ENCODE data around the gene MEGF6. TPM values are rescaled to one million over a fixed set of nuclear protein-coding genes. Genes with fewer than 3 reads are reported as not detected.

Gene MEGF6
- total and polyA plus RNA-seq, 9 of the 15 experiments (the other 6 are each of a cell fraction or from before 2014, with no cell fraction given), result 0.03 to 1.7 (median 0.24) TPM; not detected in 3

DNA sequence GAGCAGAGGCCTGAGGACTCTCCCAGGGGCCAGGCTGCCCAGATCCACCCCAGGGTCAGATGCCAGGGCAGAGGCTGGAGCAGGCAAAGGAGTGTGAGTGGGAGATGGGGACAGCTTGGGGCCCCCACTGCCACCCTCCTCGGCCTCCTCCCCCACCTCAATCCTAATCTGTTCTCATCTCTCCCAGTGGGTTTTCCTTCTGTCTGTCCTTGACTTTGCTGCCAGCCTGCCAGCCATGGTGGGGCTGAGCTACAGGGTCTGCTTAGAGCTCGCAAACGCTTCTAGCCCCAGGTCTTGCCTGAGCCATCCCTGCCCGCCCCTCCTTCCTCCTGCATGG, 65.3 kb downstream of the MEGF6 start:
- no peaks in the 10 kb centered on the region for H3K36me3 ChIP-seq (ENCODE audit: control insufficient read depth, insufficient read depth, low read length)
- no peaks in the 10 kb centered on the region for H3K9me3 ChIP-seq (replicated peaks; ENCODE audit: control insufficient read depth, insufficient read depth, low read depth, low read length)
- DNase-seq (ENCODE audit: extremely low read depth in 1 of 4, low spot score in 3 of 4) (no peak), ATAC-seq (no peak), FAIRE-seq (no peak)
- H3K4me3 ChIP-seq, result no peak overlapping the region
- no peak overlapping the region for H2AFZ ChIP-seq (ENCODE audit: low read depth, low read length)
- no peak overlapping the region for H3K4me2 ChIP-seq (ENCODE audit: insufficient read depth, low read length)
- no peak overlapping the region for H3K27ac ChIP-seq (ENCODE audit: extremely low read depth, low read depth, low read length)
- in situ Hi-C loops (cut with MboI), result no loop called here
- H3K9ac ChIP-seq (ENCODE audit: insufficient read depth in 1 of 2, low read depth in 2 of 2, low read length in 2 of 2), result no peak overlapping the region
- H3K9me1 ChIP-seq (ENCODE audit: control insufficient read depth, insufficient read depth, low read length), result no peaks in the 10 kb centered on the region
- no TSS peak for BruUV-seq (replicated peaks)
- ChIA-PET POLR2A (no interaction called here), CTCF (ENCODE audit: low intra/inter-chr PET ratio) (no interaction called here)
- H4K20me1 ChIP-seq (replicated peaks; ENCODE audit: control insufficient read depth, insufficient read depth, low read length), result peaks cover 53% of the 10 kb centered on the region
- peaks cover 50 to 87% of the 10 kb centered on the region in 2 experiments; a peak in 4 of 5 replicates for H3K27me3 ChIP-seq (ENCODE audit: control insufficient read depth in 2 of 2, insufficient read depth in 2 of 2, low read length in 2 of 2)
- H3K4me1 ChIP-seq (replicated peaks in 1 of 2; ENCODE audit: control insufficient read depth in 2 of 2, insufficient read depth in 2 of 2, low read length in 2 of 2), result peaks cover 0 to 70% of the 10 kb centered on the region in 2 experiments; a peak in 2 of 5 replicates
- intact Hi-C loops (cut with micrococcal nuclease), result no loop called here
- WGBS (ENCODE audit: insufficient coverage, low coverage, missing lambda C conversion rate), result 0% methylated on average over 4 of the region's 4 CpGs
- TF ChIP-seq DNMT1 (IDR thresholded peaks at IDR 0.05), result no peak
- H3K79me2 ChIP-seq (ENCODE audit: control insufficient read depth, insufficient read depth, low read length), result no peaks in the 10 kb centered on the region

DNA sequence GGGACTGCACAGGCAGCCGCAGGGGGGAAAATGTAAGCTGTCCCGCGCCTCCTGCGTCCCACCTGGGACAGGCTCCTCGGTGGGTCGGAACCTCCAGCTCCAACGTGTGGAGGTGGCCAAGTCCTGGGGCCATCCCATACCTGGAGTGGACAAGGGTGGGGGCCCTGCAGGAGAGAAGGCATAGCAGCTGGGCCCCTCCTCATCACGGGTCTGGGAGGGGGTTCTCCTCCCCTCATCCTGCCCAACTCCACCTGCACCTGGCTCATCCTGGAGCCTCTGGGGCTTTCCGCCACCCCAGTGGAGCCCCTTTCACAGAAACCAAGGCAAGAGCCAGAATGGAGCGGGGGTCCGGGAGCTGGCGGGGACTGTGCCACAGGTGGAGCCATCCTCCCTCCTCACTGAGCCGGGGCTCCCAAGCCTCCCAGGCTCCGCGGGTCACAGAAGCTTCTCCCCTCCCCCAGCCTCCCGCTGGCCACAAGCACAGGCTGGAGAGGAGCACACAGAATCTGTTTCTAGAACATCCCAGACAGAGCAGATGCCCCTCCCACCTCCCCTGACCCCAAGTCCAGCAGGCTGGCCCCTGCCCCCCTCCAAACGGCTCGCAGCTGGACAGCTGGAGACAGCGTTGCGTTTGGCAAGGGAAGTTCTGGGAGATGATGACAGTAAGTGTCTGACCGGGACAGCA, 65.8 kb downstream of the MEGF6 start:
- in situ Hi-C loops (cut with MboI), result no loop called here
- ATAC-seq, result no peak
- ChIA-PET POLR2A (interaction anchor here (0.7 kb wide), 1 partner anchor 9 kb away, joined by 3 read pairs; no protein-coding TSS in a partner anchor), CTCF (ENCODE audit: low intra/inter-chr PET ratio) (no interaction called here)
- H2AFZ ChIP-seq (ENCODE audit: low read depth, low read length), result no peak overlapping the region
- peaks cover 47 to 87% of the 10 kb centered on the region in 2 experiments; a peak in 4 of 5 replicates for H3K27me3 ChIP-seq (ENCODE audit: control insufficient read depth in 2 of 2, insufficient read depth in 2 of 2, low read length in 2 of 2)
- peaks cover 0 to 67% of the 10 kb centered on the region in 2 experiments; a peak in 2 of 5 replicates for H3K4me1 ChIP-seq (replicated peaks in 1 of 2; ENCODE audit: control insufficient read depth in 2 of 2, insufficient read depth in 2 of 2, low read length in 2 of 2)
- WGBS (ENCODE audit: insufficient coverage, low coverage, missing lambda C conversion rate), result 4% methylated on average over 21 of the region's 21 CpGs
- peaks cover 58% of the 10 kb centered on the region for H4K20me1 ChIP-seq (replicated peaks; ENCODE audit: control insufficient read depth, insufficient read depth, low read length)
- H3K9me3 ChIP-seq (replicated peaks; ENCODE audit: control insufficient read depth, insufficient read depth, low read depth, low read length), result no peaks in the 10 kb centered on the region
- FAIRE-seq, result no peak
- no peak overlapping the region for H3K4me3 ChIP-seq
- no peaks in the 10 kb centered on the region for H3K79me2 ChIP-seq (ENCODE audit: control insufficient read depth, insufficient read depth, low read length)
- no peak overlapping the region for H3K9ac ChIP-seq (ENCODE audit: insufficient read depth in 1 of 2, low read depth in 2 of 2, low read length in 2 of 2)
- no peak for TF ChIP-seq BRF1 (IDR thresholded peaks at IDR 0.05; ENCODE audit: borderline replicate concordance, extremely low read depth, insufficient read length)
- no peak for TF ChIP-seq NCOR1 (IDR thresholded peaks at IDR 0.05)
- no peak for TF ChIP-seq HEY1 (CRISPR knock-in tag; IDR thresholded peaks at IDR 0.05; ENCODE audit: borderline replicate concordance)
- TF ChIP-seq JUN (IDR thresholded peaks at IDR 0.05; ENCODE audit: borderline replicate concordance, low read depth, low read length), result no peak
- TF ChIP-seq JUN (CRISPR knock-in tag; IDR thresholded peaks at IDR 0.05; ENCODE audit: borderline replicate concordance), result no peak
- no peak for TF ChIP-seq GATA2 (CRISPR knock-in tag; IDR thresholded peaks at IDR 0.05)
- TF ChIP-seq, protein P1, sequence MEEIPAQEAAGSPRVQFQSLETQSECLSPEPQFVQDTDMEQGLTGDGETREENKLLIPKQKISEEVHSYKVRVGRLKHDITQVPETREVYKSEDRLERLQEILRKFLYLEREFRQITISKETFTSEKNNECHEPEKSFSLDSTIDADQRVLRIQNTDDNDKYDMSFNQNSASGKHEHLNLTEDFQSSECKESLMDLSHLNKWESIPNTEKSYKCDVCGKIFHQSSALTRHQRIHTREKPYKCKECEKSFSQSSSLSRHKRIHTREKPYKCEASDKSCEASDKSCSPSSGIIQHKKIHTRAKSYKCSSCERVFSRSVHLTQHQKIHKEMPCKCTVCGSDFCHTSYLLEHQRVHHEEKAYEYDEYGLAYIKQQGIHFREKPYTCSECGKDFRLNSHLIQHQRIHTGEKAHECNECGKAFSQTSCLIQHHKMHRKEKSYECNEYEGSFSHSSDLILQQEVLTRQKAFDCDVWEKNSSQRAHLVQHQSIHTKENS (CRISPR knock-in tag; IDR thresholded peaks at IDR 0.05), result no peak
- TF ChIP-seq, protein P2, sequence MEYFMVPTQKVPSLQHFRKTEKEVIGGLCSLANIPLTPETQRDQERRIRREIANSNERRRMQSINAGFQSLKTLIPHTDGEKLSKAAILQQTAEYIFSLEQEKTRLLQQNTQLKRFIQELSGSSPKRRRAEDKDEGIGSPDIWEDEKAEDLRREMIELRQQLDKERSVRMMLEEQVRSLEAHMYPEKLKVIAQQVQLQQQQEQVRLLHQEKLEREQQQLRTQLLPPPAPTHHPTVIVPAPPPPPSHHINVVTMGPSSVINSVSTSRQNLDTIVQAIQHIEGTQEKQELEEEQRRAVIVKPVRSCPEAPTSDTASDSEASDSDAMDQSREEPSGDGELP (CRISPR knock-in tag; IDR thresholded peaks at IDR 0.05; ENCODE audit: borderline replicate concordance), result no peak; the same call in 1 of the 2 replicates
- no peak for TF ChIP-seq JUND (IDR thresholded peaks at IDR 0.05; ENCODE audit: borderline replicate concordance, low read depth, low read length)
- no peak for TF ChIP-seq JUND (tag; IDR thresholded peaks at IDR 0.05; ENCODE audit: borderline replicate concordance, low read depth, low read length)
- TF ChIP-seq NFIX (CRISPR knock-in tag; IDR thresholded peaks at IDR 0.05; ENCODE audit: low read depth), result no peak
- no peak for TF ChIP-seq PPARD (CRISPR knock-in tag; IDR thresholded peaks at IDR 0.05)
- no peaks in the 10 kb centered on the region for H3K9me1 ChIP-seq (ENCODE audit: control insufficient read depth, insufficient read depth, low read length)
- no peaks in the 10 kb centered on the region for H3K36me3 ChIP-seq (ENCODE audit: control insufficient read depth, insufficient read depth, low read length)
- BruUV-seq (replicated peaks), result no TSS peak
- no peak for DNase-seq (ENCODE audit: extremely low read depth in 1 of 4, low spot score in 3 of 4)
- H3K4me2 ChIP-seq (ENCODE audit: insufficient read depth, low read length), result no peak overlapping the region
- no peak overlapping the region for H3K27ac ChIP-seq (ENCODE audit: extremely low read depth, low read depth, low read length)
- intact Hi-C loops (cut with micrococcal nuclease), result no loop called here

Data from K562 (cell line).